ENCODE results near the gene POU6F2.

The POU6F2 gene

GRCh38 chr7:39480901-39481300 is 503.2 kb downstream of the POU6F2 start:
- no peak for DNase-seq (ENCODE audit: low read depth in 1 of 2, low spot score in 1 of 2)
- no peak for TF ChIP-seq CTCF (IDR thresholded peaks at IDR 0.05; ENCODE audit: insufficient read depth, low read length)
- no peak for TF ChIP-seq GABPA (IDR thresholded peaks at IDR 0.05; ENCODE audit: low read depth)
- no peak for TF ChIP-seq POLR2AphosphoS5 (IDR thresholded peaks at IDR 0.05; ENCODE audit: low read depth)
- no peak for TF ChIP-seq REST (IDR thresholded peaks at IDR 0.05; ENCODE audit: insufficient replicate concordance, low read depth)
- TF ChIP-seq SPI1 (IDR thresholded peaks at IDR 0.05; ENCODE audit: borderline replicate concordance, low read depth): no peak

GRCh38 chr7:39488467-39489393 is 511.0 kb downstream of the POU6F2 start:
- H3K27me3 ChIP-seq (ENCODE audit: insufficient read depth, poor library complexity, severe bottlenecking): peaks cover 7% of the 10 kb centered on the region
- no peak for TF ChIP-seq REST (IDR thresholded peaks at IDR 0.05; ENCODE audit: insufficient replicate concordance, low read depth)
- TF ChIP-seq POLR2AphosphoS5 (IDR thresholded peaks at IDR 0.05; ENCODE audit: low read depth): no peak
- TF ChIP-seq CTCF (IDR thresholded peaks at IDR 0.05; ENCODE audit: insufficient read depth, low read length): no peak
- no peak for TF ChIP-seq SPI1 (IDR thresholded peaks at IDR 0.05; ENCODE audit: borderline replicate concordance, low read depth)
- no peak for DNase-seq (ENCODE audit: low read depth in 1 of 2, low spot score in 1 of 2)

More at GRCh38 chr7:39480901-39481300, 503.2 kb downstream of the POU6F2 start:
- Histone ChIP-seq H3K27me3 (ENCODE audit: insufficient read depth, poor library complexity, severe bottlenecking) (peaks cover 8% of the 10 kb centered on the region), H3K27ac (replicated peaks) (no peak overlapping the region), H3K4me3 (replicated peaks; ENCODE audit: insufficient read depth, low read length) (no peak overlapping the region)

GRCh38 chr7:39490296-39490695 is 512.6 kb downstream of the POU6F2 start:
- no peak for DNase-seq (ENCODE audit: low read depth in 1 of 2, low spot score in 1 of 2)
- TF ChIP-seq POLR2AphosphoS5 (IDR thresholded peaks at IDR 0.05; ENCODE audit: low read depth): no peak
- TF ChIP-seq CTCF (IDR thresholded peaks at IDR 0.05; ENCODE audit: insufficient read depth, low read length): no peak
- TF ChIP-seq REST (IDR thresholded peaks at IDR 0.05; ENCODE audit: insufficient replicate concordance, low read depth): no peak
- no peak for TF ChIP-seq GABPA (IDR thresholded peaks at IDR 0.05; ENCODE audit: low read depth)
- no peak for TF ChIP-seq SPI1 (IDR thresholded peaks at IDR 0.05; ENCODE audit: borderline replicate concordance, low read depth)

More at GRCh38 chr7:39488467-39489393, 511.0 kb downstream of the POU6F2 start:
- Histone ChIP-seq H3K27ac (replicated peaks) (no peak overlapping the region), H3K4me3 (replicated peaks; ENCODE audit: insufficient read depth, low read length) (no peak overlapping the region)

More at GRCh38 chr7:39490296-39490695, 512.6 kb downstream of the POU6F2 start:
- Histone ChIP-seq H3K27ac (replicated peaks) (no peak overlapping the region), H3K27me3 (ENCODE audit: insufficient read depth, poor library complexity, severe bottlenecking) (peaks cover 11% of the 10 kb centered on the region), H3K4me3 (replicated peaks; ENCODE audit: insufficient read depth, low read length) (no peak overlapping the region)

Measured in HL-60 (cell line).